Measurements from ENCODE around the gene OPCML. TPM values are rescaled to one million over a fixed set of nuclear protein-coding genes. Genes with fewer than 3 reads are reported as not detected.

Gene OPCML
- total and polyA plus RNA-seq, 7 experiments from 2014 or later = not detected

GRCh38 chr11:132981131-132981956 lies 551.0 kb downstream of the OPCML start:
- DNase-seq (no peak), ATAC-seq (no peak)
- Histone ChIP-seq H3K4me1 (ENCODE audit: control insufficient read depth in 2 of 2, insufficient read depth in 2 of 2, low read length in 2 of 2) (no peaks in the 10 kb centered on the region), H3K27me3 (ENCODE audit: control insufficient read depth in 2 of 2, insufficient read depth in 2 of 2, low read length in 2 of 2) (no peaks in the 10 kb centered on the region), H3K36me3 (ENCODE audit: control insufficient read depth in 2 of 3, insufficient read depth in 3 of 3, low read length in 3 of 3) (no peaks in the 10 kb centered on the region), H3K27ac (ENCODE audit: low read depth, low read length) (no peak overlapping the region), H3K4me3 (ENCODE audit: low read length) (no peak overlapping the region), H3K9me3 (ENCODE audit: control insufficient read depth in 2 of 3, low read length in 3 of 3) (no peaks in the 10 kb centered on the region)
- Mint-ChIP-seq H3K27ac (no peak overlapping the region), H3K27me3 (peaks cover 0 to 6% (median 0%) of the 10 kb centered on the region in 5 donors), H3K9me3 (peaks cover 0 to 11% (median 0%) of the 10 kb centered on the region in 11 donors), H3K36me3 (no peaks in the 10 kb centered on the region), H3K4me1 (no peaks in the 10 kb centered on the region), H3K4me3 (no peak overlapping the region)
- POLR2A ChIA-PET = no interaction called here
- intact Hi-C loops (cut with micrococcal nuclease) = no loop called here
- CTCF ChIA-PET = no interaction called here

- CTCF ChIA-PET = no interaction called here
Observed at GRCh38 chr11:132980670-132981069, 551.6 kb downstream of the OPCML start.

GRCh38 chr11:132977746-132978145 lies 554.6 kb downstream of the OPCML start:
- Mint-ChIP-seq H3K27me3 (peaks cover 0 to 14% (median 6%) of the 10 kb centered on the region in 5 donors), H3K27ac (no peak overlapping the region)

More at GRCh38 chr11:132980670-132981069, 551.6 kb downstream of the OPCML start:
- no peaks in the 10 kb centered on the region for H3K4me1 Mint-ChIP-seq
- no peak overlapping the region for H3K27ac ChIP-seq (ENCODE audit: low read depth, low read length)
- no peaks in the 10 kb centered on the region for H3K36me3 Mint-ChIP-seq
- H3K4me3 ChIP-seq (ENCODE audit: low read length) = no peak overlapping the region
- ATAC-seq = no peak
- H3K9me3 ChIP-seq (ENCODE audit: control insufficient read depth in 2 of 3, low read length in 3 of 3) = no peaks in the 10 kb centered on the region
- no peak for DNase-seq
- H3K27me3 Mint-ChIP-seq = peaks cover 0 to 6% (median 0%) of the 10 kb centered on the region in 5 donors
- peaks cover 0 to 11% (median 0%) of the 10 kb centered on the region in 11 donors for H3K9me3 Mint-ChIP-seq
- no peaks in the 10 kb centered on the region for H3K36me3 ChIP-seq (ENCODE audit: control insufficient read depth in 2 of 3, insufficient read depth in 3 of 3, low read length in 3 of 3)
- no peaks in the 10 kb centered on the region for H3K4me1 ChIP-seq (ENCODE audit: control insufficient read depth in 2 of 2, insufficient read depth in 2 of 2, low read length in 2 of 2)
- POLR2A ChIA-PET = no interaction called here
- intact Hi-C loops (cut with micrococcal nuclease) = no loop called here
- H3K27ac Mint-ChIP-seq = no peak overlapping the region
- H3K4me3 Mint-ChIP-seq = no peak overlapping the region
- H3K27me3 ChIP-seq (ENCODE audit: control insufficient read depth in 2 of 2, insufficient read depth in 2 of 2, low read length in 2 of 2) = no peaks in the 10 kb centered on the region

GRCh38 chr11:132977241-132977640 lies 555.1 kb downstream of the OPCML start:
- Mint-ChIP-seq H3K27me3 (peaks cover 0 to 14% (median 6%) of the 10 kb centered on the region in 5 donors), H3K9me3 (peaks cover 0 to 12% (median 4%) of the 10 kb centered on the region in 11 donors), H3K27ac (no peak overlapping the region), H3K4me3 (no peak overlapping the region), H3K36me3 (no peaks in the 10 kb centered on the region), H3K4me1 (no peaks in the 10 kb centered on the region)
- Histone ChIP-seq H3K4me3 (ENCODE audit: low read length) (no peak overlapping the region), H3K27me3 (ENCODE audit: control insufficient read depth in 2 of 2, insufficient read depth in 2 of 2, low read length in 2 of 2) (no peaks in the 10 kb centered on the region), H3K27ac (ENCODE audit: low read depth, low read length) (no peak overlapping the region), H3K9me3 (ENCODE audit: control insufficient read depth in 2 of 3, low read length in 3 of 3) (no peaks in the 10 kb centered on the region), H3K4me1 (ENCODE audit: control insufficient read depth in 2 of 2, insufficient read depth in 2 of 2, low read length in 2 of 2) (no peaks in the 10 kb centered on the region), H3K36me3 (ENCODE audit: control insufficient read depth in 2 of 3, insufficient read depth in 3 of 3, low read length in 3 of 3) (no peaks in the 10 kb centered on the region)
- no peak for DNase-seq
- intact Hi-C loops (cut with micrococcal nuclease) = no loop called here
- ATAC-seq = no peak
- ChIA-PET POLR2A (no interaction called here), CTCF (no interaction called here)

More at GRCh38 chr11:132977746-132978145, 554.6 kb downstream of the OPCML start:
- Histone ChIP-seq H3K36me3 (ENCODE audit: control insufficient read depth in 2 of 3, insufficient read depth in 3 of 3, low read length in 3 of 3) (no peaks in the 10 kb centered on the region), H3K4me3 (ENCODE audit: low read length) (no peak overlapping the region), H3K4me1 (ENCODE audit: control insufficient read depth in 2 of 2, insufficient read depth in 2 of 2, low read length in 2 of 2) (no peaks in the 10 kb centered on the region), H3K27me3 (ENCODE audit: control insufficient read depth in 2 of 2, insufficient read depth in 2 of 2, low read length in 2 of 2) (no peaks in the 10 kb centered on the region), H3K9me3 (ENCODE audit: control insufficient read depth in 2 of 3, low read length in 3 of 3) (no peaks in the 10 kb centered on the region), H3K27ac (ENCODE audit: low read depth, low read length) (no peak overlapping the region)
- H3K9me3 Mint-ChIP-seq = peaks cover 0 to 12% (median 4%) of the 10 kb centered on the region in 11 donors
- intact Hi-C loops (cut with micrococcal nuclease) = no loop called here
- H3K4me1 Mint-ChIP-seq = no peaks in the 10 kb centered on the region
- ATAC-seq (no peak), DNase-seq (no peak)
- ChIA-PET CTCF (no interaction called here), POLR2A (no interaction called here)
- no peaks in the 10 kb centered on the region for H3K36me3 Mint-ChIP-seq
- H3K4me3 Mint-ChIP-seq = no peak overlapping the region

- Histone ChIP-seq H3K27ac (ENCODE audit: low read depth, low read length) (no peak overlapping the region), H3K36me3 (ENCODE audit: control insufficient read depth in 2 of 3, insufficient read depth in 3 of 3, low read length in 3 of 3) (no peaks in the 10 kb centered on the region), H3K27me3 (ENCODE audit: control insufficient read depth in 2 of 2, insufficient read depth in 2 of 2, low read length in 2 of 2) (no peaks in the 10 kb centered on the region), H3K9me3 (ENCODE audit: control insufficient read depth in 2 of 3, low read length in 3 of 3) (no peaks in the 10 kb centered on the region), H3K4me1 (ENCODE audit: control insufficient read depth in 2 of 2, insufficient read depth in 2 of 2, low read length in 2 of 2) (no peaks in the 10 kb centered on the region), H3K4me3 (ENCODE audit: low read length) (no peak overlapping the region)
- Mint-ChIP-seq H3K27me3 (peaks cover 0 to 10% (median 6%) of the 10 kb centered on the region in 5 donors), H3K36me3 (no peaks in the 10 kb centered on the region), H3K27ac (no peak overlapping the region), H3K4me1 (no peaks in the 10 kb centered on the region), H3K9me3 (peaks cover 0 to 11% (median 4%) of the 10 kb centered on the region in 11 donors), H3K4me3 (no peak overlapping the region)
- ChIA-PET POLR2A (no interaction called here), CTCF (no interaction called here)
- ATAC-seq (no peak), DNase-seq (no peak)
- intact Hi-C loops (cut with micrococcal nuclease) = no loop called here
Observed at GRCh38 chr11:132976115-132976514, 556.2 kb downstream of the OPCML start.

GRCh38 chr11:132973686-132974085 lies 558.6 kb downstream of the OPCML start:
- H3K36me3 ChIP-seq (ENCODE audit: control insufficient read depth in 2 of 3, insufficient read depth in 3 of 3, low read length in 3 of 3) = no peaks in the 10 kb centered on the region
- ChIA-PET CTCF (no interaction called here), POLR2A (no interaction called here)
- no peak overlapping the region for H3K4me3 Mint-ChIP-seq
- no peak overlapping the region for H3K27ac Mint-ChIP-seq
- intact Hi-C loops (cut with micrococcal nuclease) = no loop called here
- H3K4me3 ChIP-seq (ENCODE audit: low read length) = no peak overlapping the region
- no peaks in the 10 kb centered on the region for H3K4me1 ChIP-seq (ENCODE audit: control insufficient read depth in 2 of 2, insufficient read depth in 2 of 2, low read length in 2 of 2)
- DNase-seq = no peak
- peaks cover 0 to 12% (median 8%) of the 10 kb centered on the region in 5 donors for H3K27me3 Mint-ChIP-seq
- no peaks in the 10 kb centered on the region for H3K4me1 Mint-ChIP-seq
- peaks cover 0 to 11% (median 4%) of the 10 kb centered on the region in 11 donors for H3K9me3 Mint-ChIP-seq
- no peaks in the 10 kb centered on the region for H3K9me3 ChIP-seq (ENCODE audit: control insufficient read depth in 2 of 3, low read length in 3 of 3)
- H3K27me3 ChIP-seq (ENCODE audit: control insufficient read depth in 2 of 2, insufficient read depth in 2 of 2, low read length in 2 of 2) = no peaks in the 10 kb centered on the region
- H3K36me3 Mint-ChIP-seq = no peaks in the 10 kb centered on the region
- no peak for ATAC-seq
- H3K27ac ChIP-seq (ENCODE audit: low read depth, low read length) = no peak overlapping the region

GRCh38 chr11:132972565-132972964 lies 559.7 kb downstream of the OPCML start:
- H3K27me3 ChIP-seq (ENCODE audit: control insufficient read depth in 2 of 2, insufficient read depth in 2 of 2, low read length in 2 of 2) = no peaks in the 10 kb centered on the region
- Mint-ChIP-seq H3K36me3 (no peaks in the 10 kb centered on the region), H3K4me1 (no peaks in the 10 kb centered on the region), H3K9me3 (peaks cover 0 to 11% (median 4%) of the 10 kb centered on the region in 11 donors), H3K27me3 (peaks cover 0 to 12% (median 8%) of the 10 kb centered on the region in 5 donors), H3K4me3 (no peak overlapping the region), H3K27ac (no peak overlapping the region)
- ATAC-seq (no peak), DNase-seq (no peak)
- intact Hi-C loops (cut with micrococcal nuclease) = no loop called here
- H3K9me3 ChIP-seq (ENCODE audit: control insufficient read depth in 2 of 3, low read length in 3 of 3) = no peaks in the 10 kb centered on the region
- H3K4me3 ChIP-seq (ENCODE audit: low read length) = no peak overlapping the region
- CTCF ChIA-PET = no interaction called here
- H3K27ac ChIP-seq (ENCODE audit: low read depth, low read length) = no peak overlapping the region
- no peaks in the 10 kb centered on the region for H3K36me3 ChIP-seq (ENCODE audit: control insufficient read depth in 2 of 3, insufficient read depth in 3 of 3, low read length in 3 of 3)
- no peaks in the 10 kb centered on the region for H3K4me1 ChIP-seq (ENCODE audit: control insufficient read depth in 2 of 2, insufficient read depth in 2 of 2, low read length in 2 of 2)
- POLR2A ChIA-PET = no interaction called here

Measured in naive thymus-derived CD4-positive, alpha-beta T cell (primary cell).